ENCODE results near the gene RRM2.

GRCh38 chr2:10159086-10159485 lies 36.5 kb downstream of the RRM2 start:
- no peak for TF ChIP-seq EZH2 (IDR thresholded peaks at IDR 0.05; ENCODE audit: insufficient read depth, low read length)
- TF ChIP-seq, protein P1, sequence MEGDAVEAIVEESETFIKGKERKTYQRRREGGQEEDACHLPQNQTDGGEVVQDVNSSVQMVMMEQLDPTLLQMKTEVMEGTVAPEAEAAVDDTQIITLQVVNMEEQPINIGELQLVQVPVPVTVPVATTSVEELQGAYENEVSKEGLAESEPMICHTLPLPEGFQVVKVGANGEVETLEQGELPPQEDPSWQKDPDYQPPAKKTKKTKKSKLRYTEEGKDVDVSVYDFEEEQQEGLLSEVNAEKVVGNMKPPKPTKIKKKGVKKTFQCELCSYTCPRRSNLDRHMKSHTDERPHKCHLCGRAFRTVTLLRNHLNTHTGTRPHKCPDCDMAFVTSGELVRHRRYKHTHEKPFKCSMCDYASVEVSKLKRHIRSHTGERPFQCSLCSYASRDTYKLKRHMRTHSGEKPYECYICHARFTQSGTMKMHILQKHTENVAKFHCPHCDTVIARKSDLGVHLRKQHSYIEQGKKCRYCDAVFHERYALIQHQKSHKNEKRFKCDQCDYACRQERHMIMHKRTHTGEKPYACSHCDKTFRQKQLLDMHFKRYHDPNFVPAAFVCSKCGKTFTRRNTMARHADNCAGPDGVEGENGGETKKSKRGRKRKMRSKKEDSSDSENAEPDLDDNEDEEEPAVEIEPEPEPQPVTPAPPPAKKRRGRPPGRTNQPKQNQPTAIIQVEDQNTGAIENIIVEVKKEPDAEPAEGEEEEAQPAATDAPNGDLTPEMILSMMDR (IDR thresholded peaks at IDR 0.05; ENCODE audit: insufficient read depth, low read depth, low read length), result no peak

Measured in astrocyte (in vitro differentiated cells and primary cell).